HG03139 (cell line): ENCODE measurements around the gene BST1.
"Not testable (repeated sequence)": the region's sequence is repeated elsewhere in the genome, so short reads cannot be mapped to it uniquely, and the experiment has no call there.

Experiments
- ATAC-seq: cut with Tn5 transposase; IDR thresholded peaks from one replicate; pipeline ENCODE4 v1.9.1; 2021; ENCODE audit not compliant: unreplicated experiment

The BST1 gene

GRCh38 chr4:15706646-15707362 is 3.9 kb downstream of the BST1 start:
- ATAC-seq, result no peak

DNA sequence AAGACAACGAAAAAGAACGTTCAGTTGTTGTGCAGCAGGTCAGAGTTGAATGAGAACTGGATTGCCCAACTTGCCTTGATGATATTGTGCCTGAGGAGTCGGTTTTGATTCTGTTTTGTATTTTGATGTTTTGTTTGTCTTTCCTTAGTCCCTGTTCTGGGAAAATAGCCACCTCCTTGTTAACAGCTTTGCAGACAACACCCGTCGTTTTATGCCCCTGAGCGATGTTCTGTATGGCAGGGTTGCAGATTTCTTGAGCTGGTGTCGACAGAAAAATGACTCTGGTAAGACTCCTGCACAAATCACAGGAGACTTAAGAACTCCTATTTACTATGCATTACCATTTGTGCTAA is 4.5 kb downstream of the BST1 start:
- no peak for ATAC-seq

DNA sequence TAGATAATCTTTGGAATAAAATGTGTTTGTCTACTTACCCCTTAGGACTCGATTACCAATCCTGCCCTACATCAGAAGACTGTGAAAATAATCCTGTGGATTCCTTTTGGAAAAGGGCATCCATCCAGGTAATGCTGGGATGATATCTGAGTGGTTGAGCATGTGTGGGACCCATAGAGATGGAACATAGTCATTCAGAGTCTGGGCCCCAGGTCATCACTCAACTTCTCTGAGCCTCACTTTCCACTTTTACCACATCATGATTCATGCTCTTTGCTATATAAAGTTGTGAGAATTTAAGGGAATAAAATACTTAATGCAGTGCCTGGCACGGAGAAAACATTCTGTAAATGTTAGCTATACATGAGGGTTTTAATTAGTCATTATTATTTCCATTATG is 8.9 kb downstream of the BST1 start:
- no peak for ATAC-seq

- no peak for ATAC-seq
Observed at GRCh38 chr4:15712214-15712613, 9.3 kb downstream of the BST1 start.

GRCh38 chr4:15714141-15714540 is 11.3 kb downstream of the BST1 start:
- no peak for ATAC-seq

DNA sequence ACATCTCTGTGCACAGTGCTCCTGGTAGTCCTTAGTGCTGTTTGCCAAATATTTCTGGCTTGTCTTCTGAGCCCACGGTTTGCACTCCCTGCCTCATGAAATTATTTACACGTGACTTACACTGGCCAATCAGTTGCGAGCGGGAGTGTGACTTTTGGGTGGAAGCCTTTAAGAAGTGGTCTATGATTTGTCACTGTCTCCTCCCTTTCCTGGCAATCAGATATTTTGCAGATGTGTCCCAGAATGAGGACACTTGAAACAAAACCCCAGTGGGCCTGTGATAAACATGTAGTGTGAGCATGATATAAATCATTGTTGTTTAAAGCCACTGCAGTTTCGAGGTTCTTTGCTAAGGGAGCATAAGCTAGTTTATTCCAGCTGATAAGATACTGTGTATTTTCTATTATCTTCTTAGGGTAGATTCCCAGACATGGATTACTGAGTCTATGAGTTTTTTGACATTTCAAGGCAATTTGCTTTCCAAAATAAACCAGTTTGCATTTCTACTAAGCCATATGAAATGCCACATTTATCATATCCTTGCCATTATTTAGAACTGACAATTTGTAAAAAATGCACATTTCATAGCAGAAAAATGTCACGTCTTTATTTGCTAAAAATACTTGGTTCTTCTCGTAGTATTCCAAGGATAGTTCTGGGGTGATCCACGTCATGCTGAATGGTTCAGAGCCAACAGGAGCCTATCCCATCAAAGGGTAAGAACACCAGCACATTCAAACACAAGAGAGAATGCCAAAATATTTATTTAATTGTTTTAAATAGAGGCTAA is 12.0 kb downstream of the BST1 start:
- no peak for ATAC-seq

DNA sequence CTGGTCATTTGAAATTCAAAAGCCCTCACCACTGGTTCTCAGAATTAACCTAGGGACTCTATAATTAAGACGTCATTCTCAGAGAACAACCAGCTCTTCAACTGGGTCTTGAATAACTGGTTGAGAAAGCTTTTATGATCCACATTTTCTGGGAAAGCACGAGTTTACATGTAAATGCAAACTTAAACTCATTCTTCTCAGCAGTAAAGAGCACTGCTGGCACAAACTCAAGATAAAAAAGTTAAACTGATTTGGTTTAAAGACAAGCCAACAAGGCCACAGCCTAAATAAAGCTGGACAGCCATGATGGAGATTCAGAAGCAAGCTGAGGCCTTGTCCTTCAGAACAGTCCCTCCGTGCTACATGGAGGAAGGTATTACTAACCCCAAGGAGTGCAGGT is 13.2 kb downstream of the BST1 start:
- ATAC-seq, result no peak

DNA sequence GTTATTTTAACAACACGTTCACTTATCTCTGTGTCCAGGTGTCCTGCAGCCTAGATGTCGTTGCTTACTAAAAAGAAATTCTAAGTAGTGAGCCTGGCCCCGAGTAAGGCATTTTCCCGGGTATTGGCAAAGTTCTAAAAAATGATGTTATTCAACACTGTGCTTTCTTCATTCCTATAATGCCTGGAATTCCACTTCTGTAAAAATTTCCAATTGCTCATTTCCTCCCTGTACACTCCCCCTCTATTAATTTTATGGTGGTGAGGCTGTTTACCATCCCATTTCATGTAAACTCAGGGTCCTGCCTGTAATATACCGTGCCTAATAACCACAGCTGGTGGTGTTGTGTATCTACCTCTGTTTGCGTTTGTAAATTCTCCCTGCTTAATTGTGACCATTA is 14.2 kb downstream of the BST1 start:
- no peak for ATAC-seq

GRCh38 chr4:15717657-15718416 is 15.0 kb downstream of the BST1 start:
- no peak for ATAC-seq

DNA sequence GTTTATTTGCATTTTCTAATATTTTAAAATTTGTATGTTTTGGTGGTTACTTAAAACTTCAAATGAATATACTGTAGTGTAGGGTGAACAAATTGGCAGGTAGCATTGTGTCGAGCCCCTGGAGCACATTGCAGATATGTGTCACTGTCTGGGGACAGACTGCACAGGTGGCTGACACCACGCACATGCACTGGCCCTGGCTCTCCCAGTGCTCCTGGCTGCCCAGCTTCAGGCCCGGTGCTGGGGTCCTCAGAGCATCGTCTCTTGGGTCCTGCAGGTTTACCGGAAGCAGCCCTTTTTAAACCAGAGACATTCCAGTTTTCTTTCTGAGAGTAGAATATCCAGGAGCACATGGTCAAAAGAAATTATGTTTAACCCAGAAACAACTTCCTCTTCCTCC is 15.6 kb downstream of the BST1 start:
- no peak for ATAC-seq

- no peak for ATAC-seq
Observed at GRCh38 chr4:15718959-15719358, 16.1 kb downstream of the BST1 start.

- no peak for ATAC-seq
Observed at GRCh38 chr4:15719506-15719905, 16.6 kb downstream of the BST1 start.

DNA sequence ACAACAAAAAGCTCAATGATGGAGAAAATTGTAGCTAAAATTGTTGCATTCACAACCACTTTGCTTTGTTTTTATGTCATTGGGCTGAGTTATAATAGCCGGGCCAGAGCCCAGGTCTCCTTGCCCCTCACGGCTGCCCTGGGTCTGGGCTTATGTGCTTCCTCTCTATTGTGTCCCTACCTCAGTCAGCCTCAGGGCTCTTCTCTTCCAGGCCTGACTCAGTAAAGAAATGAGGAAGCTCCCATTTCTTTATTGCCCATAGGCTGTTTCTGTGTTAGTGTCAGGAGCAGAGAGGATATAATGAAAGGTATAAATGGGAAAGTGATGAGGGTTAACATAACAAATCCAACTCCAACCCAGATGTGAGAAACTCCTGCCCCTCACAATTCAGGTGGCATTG is 18.0 kb downstream of the BST1 start:
- no peak for ATAC-seq

- no peak for ATAC-seq
Observed at GRCh38 chr4:15725608-15726007, 22.7 kb downstream of the BST1 start.

- ATAC-seq, result no peak
Observed at GRCh38 chr4:15729910-15730533, 27.2 kb downstream of the BST1 start.

DNA sequence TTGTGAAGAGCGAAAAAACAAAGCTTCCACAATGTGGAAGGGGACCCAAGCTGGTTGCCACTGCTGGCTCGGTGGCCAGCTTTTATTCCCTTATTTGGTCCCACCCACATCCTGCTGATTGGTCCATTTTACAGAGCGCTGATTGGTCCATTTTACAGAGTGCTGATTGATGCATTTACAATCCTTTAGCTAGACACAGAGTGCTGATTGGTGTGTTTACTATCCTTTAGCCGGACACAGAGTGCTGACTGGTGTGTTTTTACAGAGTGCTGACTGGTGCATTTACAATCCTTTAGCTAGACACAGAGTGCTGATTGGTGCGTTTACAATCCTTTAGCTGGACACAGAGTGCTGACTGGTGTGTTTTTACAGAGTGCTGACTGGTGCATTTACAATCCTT is 30.2 kb downstream of the BST1 start:
- not testable (repeated sequence) for ATAC-seq

DNA sequence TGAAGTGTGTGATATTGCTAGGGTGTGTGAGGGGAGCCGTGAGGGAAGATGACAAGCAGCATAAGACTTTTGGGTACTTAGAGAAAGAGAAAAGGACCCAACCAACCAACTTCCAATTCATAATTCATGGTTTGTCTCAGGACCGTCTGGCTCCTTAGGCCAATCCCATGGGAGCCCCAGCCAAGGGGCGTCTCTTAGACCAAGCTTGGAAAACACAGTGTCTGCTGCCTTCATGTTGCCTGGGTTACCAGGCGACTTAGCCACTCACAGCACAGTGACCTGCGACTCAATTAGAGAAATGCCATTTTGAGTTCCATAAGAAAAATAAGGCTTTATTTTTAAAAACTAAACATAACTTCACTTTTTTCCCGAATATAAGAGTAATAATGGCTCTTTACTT is 32.7 kb downstream of the BST1 start:
- ATAC-seq, result no peak

GRCh38 chr4:15736514-15737050 is 33.7 kb downstream of the BST1 start:
- no peak for ATAC-seq

DNA sequence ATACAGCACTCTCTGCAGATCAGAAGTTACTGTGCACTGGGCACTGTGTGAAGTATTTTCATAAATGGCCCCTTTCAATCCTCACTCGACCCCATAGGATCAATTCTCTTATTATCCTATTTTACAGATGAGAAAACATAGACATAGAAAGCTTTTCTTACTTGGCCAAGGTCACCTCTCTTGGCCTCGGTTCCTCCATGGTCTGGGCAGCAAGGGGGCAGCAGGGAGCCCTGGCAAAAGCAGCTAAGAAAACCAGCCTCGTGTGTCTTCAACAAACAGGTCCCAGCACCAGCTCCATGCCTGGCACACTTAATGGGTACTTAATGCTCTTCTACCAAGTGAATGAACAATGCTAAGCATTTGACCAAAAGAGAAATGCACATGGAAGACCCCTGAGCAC is 34.4 kb downstream of the BST1 start:
- no peak for ATAC-seq

- ATAC-seq, result no peak
Observed at GRCh38 chr4:15738877-15739276, 36.0 kb downstream of the BST1 start.

DNA sequence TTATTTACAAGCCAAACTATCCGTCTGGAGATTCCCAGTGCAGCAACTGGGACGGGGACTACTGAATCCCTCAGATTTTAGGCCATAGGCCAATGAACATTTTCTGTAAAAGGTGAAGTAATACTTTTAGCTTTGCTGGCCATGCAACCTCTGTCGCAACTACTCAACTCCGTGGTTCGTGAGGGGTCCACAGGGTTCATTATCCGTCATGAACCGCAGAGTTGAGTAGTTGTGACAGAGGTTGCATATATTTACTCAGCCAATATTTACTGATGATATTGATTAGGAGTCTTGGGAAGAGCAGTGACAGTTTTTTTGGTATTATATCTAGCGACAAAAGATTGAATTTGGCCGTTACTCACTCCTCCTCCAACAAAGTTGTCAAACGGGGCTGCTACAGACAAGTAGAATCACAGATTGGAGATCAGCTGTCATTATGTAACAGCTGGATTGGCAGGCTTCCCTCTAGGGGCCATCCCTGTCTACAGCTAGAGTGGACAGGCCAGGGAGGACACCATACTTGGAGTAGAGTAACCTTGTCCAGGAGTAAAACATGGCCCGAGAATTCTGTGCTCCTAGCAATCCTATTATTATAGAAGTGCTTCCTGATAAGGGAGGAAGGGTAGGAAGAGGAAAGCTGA is 38.0 kb downstream of the BST1 start:
- ATAC-seq, result no peak
